Tibial artery (tissue), 4 donors: ENCODE results near the gene TRIM66.

Experiments
- DNase-seq, 2 donors: peaks; one replicate each; pipeline ENCODE4 v3.0.0-alpha.2; 2019
- H3K27ac ChIP-seq, 2 donors: fragments of 200-600 bp; sonication (generic) in 1 of 2; 1 replicate in 1 of 2; 2 replicates in 1 of 2; pipeline ENCODE4 v1.5.1; 2018 to 2019; ENCODE audit warnings: mild to moderate bottlenecking in 1 of 2
- H3K27me3 ChIP-seq, 2 donors: fragments of 200-600 bp; sonication (generic) in 1 of 2; one replicate each; pipeline versions ENCODE4 v1.5.1 to v1.6.0; 2016 to 2019
- H3K36me3 ChIP-seq, 3 donors: fragments of 200-600 bp; sonication (generic) in 2 of 3; one replicate each; pipeline ENCODE4 v1.5.1; 2016 to 2019; ENCODE audit warnings: mild to moderate bottlenecking in 2 of 3
- H3K4me1 ChIP-seq, 4 donors: fragments of 200-600 bp; sonication (generic) in 2 of 4; 1 replicate in 3 of 4; 2 replicates in 1 of 4; pipeline ENCODE4 v1.5.1; 2016 to 2019
- H3K4me3 ChIP-seq, 2 donors: fragments of 200-600 bp; sonication (generic) in 1 of 2; 1 replicate in 1 of 2; 2 replicates in 1 of 2; pipeline ENCODE4 v1.5.1; 2018 to 2019; ENCODE audit warnings: mild to moderate bottlenecking in 2 of 2
- H3K9me3 ChIP-seq, 3 donors: fragments of 200-600 bp; sonication (generic) in 1 of 3; one replicate each; pipeline ENCODE4 v1.5.1; 2016 to 2019
- CTCF ChIP-seq, 2 experiments: fragments of 200-600 bp in 1 of 2; fragments of 450-650 bp in 1 of 2; IDR thresholded peaks; one replicate each; pipeline ENCODE4 v1.5.1; 2017 to 2019; ENCODE audit warnings: antibody characterized with exemption in 2 of 2, mild to moderate bottlenecking in 1 of 2, moderate library complexity in 1 of 2
- intact Hi-C: fragments of 100-400 bp; cut with DNase I; formaldehyde crosslinking; loops from one replicate; pipeline ENCODE4 v1.15.0; 2023; ENCODE audit warnings: low total_unique reads

Gene TRIM66

GRCh38 chr11:8689726-8690255 is 7.3 kb upstream of the TRIM66 start:
- TF ChIP-seq CTCF (IDR thresholded peaks at IDR 0.05), result no peak
- Histone ChIP-seq H3K27me3 (no peaks in the 10 kb centered on the region), H3K36me3 (peaks cover 49 to 65% (median 58%) of the 10 kb centered on the region in 3 donors), H3K4me3 (peak overlapping the region in 1 of 2 donors; percentile 60), H3K9me3 (no peaks in the 10 kb centered on the region), H3K4me1 (peaks cover 0 to 39% (median 18%) of the 10 kb centered on the region in 4 donors), H3K27ac (peak overlapping the region in 1 of 2 donors; percentile 79)
- intact Hi-C loops, result loop anchor here (10.0 kb wide), 1 partner anchor 275 kb away; the partner anchor contains the start of gene TMEM9B
- no peak for DNase-seq

GRCh38 chr11:8688414-8689362 is 6.2 kb upstream of the TRIM66 start:
- peak; percentile 90 to 97 for DNase-seq
- Histone ChIP-seq H3K4me3 (peak overlapping the region; percentile 57 to 60), H3K27ac (peak overlapping the region; percentile 71 to 79), H3K36me3 (peaks cover 49 to 64% (median 58%) of the 10 kb centered on the region in 3 donors), H3K4me1 (peaks cover 3 to 43% (median 24%) of the 10 kb centered on the region in 4 donors), H3K9me3 (no peaks in the 10 kb centered on the region), H3K27me3 (no peaks in the 10 kb centered on the region)
- intact Hi-C loops, result loop anchor here (10.0 kb wide), 1 partner anchor 276 kb away; the partner anchor contains the start of gene TMEM9B
- peak in 1 of 2 experiments; percentile 21 for TF ChIP-seq CTCF (IDR thresholded peaks at IDR 0.05)

- Histone ChIP-seq H3K4me3 (no peak overlapping the region), H3K36me3 (peaks cover 27 to 41% (median 38%) of the 10 kb centered on the region in 3 donors), H3K27ac (no peak overlapping the region), H3K9me3 (no peaks in the 10 kb centered on the region), H3K27me3 (no peaks in the 10 kb centered on the region), H3K4me1 (peaks cover 4 to 48% (median 32%) of the 10 kb centered on the region in 4 donors)
- TF ChIP-seq CTCF (IDR thresholded peaks at IDR 0.05), result no peak
- intact Hi-C loops, result loop anchor here (10.0 kb wide), 1 partner anchor 278 kb away; the partner anchor contains the start of gene TMEM9B
- DNase-seq, result no peak
Measured at GRCh38 chr11:8686325-8686724, 3.9 kb upstream of the TRIM66 start.

- Histone ChIP-seq H3K36me3 (peaks cover 27 to 38% (median 38%) of the 10 kb centered on the region in 3 donors), H3K27ac (no peak overlapping the region), H3K4me1 (peaks cover 4 to 49% (median 32%) of the 10 kb centered on the region in 4 donors)
Measured at GRCh38 chr11:8685820-8686219, 3.4 kb upstream of the TRIM66 start.

More at GRCh38 chr11:8685820-8686219, 3.4 kb upstream of the TRIM66 start:
- no peak overlapping the region for H3K4me3 ChIP-seq
- intact Hi-C loops, result loop anchor here (10.0 kb wide), 1 partner anchor 279 kb away; the partner anchor contains the start of gene TMEM9B
- no peak for DNase-seq
- no peaks in the 10 kb centered on the region for H3K9me3 ChIP-seq
- TF ChIP-seq CTCF (IDR thresholded peaks at IDR 0.05), result no peak
- H3K27me3 ChIP-seq, result no peaks in the 10 kb centered on the region
